HG03439 (cell line): ENCODE measurements around the gene SLC47A2.
"Not testable (repeated sequence)": the region's sequence is repeated elsewhere in the genome, so short reads cannot be mapped to it uniquely, and the experiment has no call there.

Experiments
- ATAC-seq: cut with Tn5 transposase; IDR thresholded peaks from one replicate; pipeline ENCODE4 v1.9.1; 2021; ENCODE audit warnings: mild to moderate bottlenecking, moderate library complexity; ENCODE audit not compliant: unreplicated experiment

The SLC47A2 gene, protein sequence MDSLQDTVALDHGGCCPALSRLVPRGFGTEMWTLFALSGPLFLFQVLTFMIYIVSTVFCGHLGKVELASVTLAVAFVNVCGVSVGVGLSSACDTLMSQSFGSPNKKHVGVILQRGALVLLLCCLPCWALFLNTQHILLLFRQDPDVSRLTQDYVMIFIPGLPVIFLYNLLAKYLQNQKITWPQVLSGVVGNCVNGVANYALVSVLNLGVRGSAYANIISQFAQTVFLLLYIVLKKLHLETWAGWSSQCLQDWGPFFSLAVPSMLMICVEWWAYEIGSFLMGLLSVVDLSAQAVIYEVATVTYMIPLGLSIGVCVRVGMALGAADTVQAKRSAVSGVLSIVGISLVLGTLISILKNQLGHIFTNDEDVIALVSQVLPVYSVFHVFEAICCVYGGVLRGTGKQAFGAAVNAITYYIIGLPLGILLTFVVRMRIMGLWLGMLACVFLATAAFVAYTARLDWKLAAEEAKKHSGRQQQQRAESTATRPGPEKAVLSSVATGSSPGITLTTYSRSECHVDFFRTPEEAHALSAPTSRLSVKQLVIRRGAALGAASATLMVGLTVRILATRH

DNA sequence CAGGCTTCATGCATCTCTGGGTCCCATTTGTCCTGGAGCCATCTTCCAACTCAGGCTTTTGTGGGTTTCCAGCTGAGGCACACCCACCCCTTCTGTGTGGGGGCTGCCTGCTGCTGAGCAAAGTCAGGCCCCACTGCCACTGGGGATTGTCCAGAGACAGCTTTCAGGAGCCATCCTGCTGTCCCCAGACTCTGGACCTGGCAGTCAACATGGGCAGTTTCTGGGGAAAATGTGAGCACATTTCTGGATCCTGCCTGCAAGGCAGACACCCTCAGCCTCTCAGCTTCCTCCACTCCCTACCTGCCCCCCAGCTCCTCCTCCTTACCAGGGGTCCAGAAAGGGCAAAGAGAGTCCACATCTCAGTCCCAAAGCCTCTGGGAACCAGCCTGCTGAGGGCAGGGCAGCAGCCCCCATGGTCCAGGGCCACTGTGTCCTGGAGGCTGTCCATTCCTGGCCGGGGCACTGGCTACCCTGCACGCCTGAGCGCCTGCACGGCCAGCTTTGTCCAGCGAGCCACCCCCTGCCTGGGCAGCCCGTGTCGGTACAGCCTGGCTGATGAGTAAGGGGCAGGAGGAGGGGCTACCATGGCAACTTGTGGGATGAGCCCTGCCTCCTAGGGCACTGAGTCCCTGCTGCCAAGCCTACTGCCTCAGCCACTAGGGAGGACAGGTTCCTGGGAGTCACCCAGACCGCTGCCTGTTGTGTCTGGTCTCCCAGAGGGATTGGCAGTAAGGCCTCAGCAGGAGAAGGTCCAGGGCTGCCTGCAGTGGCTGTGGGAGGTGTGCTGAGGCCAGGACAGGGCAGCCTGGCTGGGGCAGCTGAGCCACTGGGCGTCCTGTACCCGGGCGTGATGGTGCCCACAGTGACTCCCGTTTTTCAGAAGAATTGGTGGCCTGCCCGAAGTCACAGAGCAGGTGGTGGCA, at the start of gene SLC47A2:
SLC47A2 (minus strand) TSS at position 477 of the 923 bp plus-strand sequence; CDS start at position 448, 29 bp downstream.
- no peak for ATAC-seq

DNA sequence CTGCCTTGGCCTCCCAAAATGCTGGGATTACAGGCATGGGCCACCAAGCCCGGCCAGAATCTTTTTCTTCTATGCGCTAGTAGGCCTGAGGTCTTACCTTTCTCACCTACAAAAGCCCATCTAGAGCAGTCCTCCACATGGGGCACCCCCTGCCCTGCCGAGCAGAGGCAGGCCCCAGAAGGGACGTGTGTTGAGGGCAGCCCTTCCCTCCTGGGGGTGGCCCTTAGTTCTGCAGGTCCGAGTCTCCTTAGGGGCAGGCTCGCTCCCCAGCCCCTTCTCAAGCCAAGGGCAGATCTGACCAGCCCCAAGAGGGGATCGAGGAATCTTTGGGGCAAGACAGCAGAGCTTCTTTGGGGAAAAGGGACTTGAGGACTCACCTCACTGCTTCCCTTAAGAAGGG, 49.6 kb upstream of the SLC47A2 start:
- no peak for ATAC-seq

- ATAC-seq, result not testable (repeated sequence)
Observed at GRCh38 chr17:19763991-19764390, 47.6 kb upstream of the SLC47A2 start.

GRCh38 chr17:19763416-19763815, 47.0 kb upstream of the SLC47A2 start:
- no peak for ATAC-seq

DNA sequence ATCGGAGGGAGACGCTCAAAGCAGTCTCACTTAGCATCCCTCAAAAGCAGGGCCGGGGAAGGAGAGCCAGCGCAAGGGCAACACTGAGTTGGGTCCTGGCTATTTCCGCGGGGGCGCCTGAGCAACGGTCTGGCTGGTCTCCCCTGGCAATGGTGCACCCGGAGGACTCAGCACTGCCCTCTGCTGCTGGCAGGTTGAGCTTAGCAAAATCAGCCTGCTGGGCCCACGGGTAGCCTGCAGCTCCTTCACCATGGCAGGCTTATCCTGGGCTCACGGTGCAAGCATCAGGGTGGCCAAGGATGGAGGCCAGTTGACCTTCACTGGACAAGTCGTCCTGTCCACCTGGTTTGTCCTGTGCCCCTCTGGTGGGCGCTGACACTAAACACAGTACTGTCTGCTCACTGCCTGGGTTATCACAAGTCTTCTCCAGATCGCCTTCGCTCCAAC, 46.2 kb upstream of the SLC47A2 start:
- ATAC-seq, result no peak

- no peak for ATAC-seq
Observed at GRCh38 chr17:19760746-19761145, 44.4 kb upstream of the SLC47A2 start.

DNA sequence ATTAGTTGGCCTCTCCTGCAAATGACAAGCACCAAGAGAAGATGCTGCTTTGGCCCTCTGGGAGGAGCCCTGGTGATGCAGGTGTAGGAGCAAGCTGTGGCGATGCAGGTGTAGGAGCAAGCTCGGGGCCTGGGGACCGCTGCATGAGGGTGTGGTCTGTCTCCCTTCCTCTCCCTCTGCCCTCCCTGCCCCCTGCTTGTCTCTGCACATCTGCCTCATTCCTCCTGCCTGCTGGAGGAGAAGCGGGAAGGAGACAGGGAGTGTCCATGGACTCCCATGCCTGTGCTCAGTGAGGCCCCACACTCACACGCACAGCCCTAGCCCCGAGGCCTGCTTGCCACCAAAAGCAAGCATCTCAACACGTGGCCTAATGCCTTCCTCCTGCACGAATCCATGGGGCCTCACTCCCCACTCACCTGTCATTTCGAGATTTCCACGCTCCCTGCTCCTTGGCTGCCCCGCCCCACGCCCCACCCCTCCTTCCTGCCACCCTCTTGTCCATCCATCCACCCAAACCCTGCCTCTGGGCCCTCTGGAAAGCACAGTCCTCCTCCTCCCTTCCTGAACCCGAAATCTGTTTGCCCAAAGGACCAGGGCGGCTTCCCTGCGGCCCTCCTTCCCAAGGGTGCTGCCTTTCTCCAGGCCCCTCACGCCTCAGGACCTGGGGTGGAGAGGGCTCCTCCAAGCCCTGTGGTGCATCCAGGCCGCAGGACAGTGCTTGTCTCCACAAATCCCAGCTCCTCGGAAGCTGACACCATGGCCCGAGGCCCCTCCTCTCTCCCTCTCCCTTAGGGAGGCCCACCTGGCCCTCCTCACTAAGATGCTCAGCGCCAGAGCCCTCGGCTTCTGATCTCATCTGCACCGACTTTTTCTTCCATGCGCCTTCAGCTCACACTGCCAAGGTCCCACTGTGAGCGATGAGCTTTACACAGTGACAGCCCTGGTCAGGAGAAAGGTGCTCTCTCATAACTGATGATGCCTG, 43.5 kb upstream of the SLC47A2 start:
- no peak for ATAC-seq

GRCh38 chr17:19757536-19758180, 41.3 kb upstream of the SLC47A2 start:
- no peak for ATAC-seq

DNA sequence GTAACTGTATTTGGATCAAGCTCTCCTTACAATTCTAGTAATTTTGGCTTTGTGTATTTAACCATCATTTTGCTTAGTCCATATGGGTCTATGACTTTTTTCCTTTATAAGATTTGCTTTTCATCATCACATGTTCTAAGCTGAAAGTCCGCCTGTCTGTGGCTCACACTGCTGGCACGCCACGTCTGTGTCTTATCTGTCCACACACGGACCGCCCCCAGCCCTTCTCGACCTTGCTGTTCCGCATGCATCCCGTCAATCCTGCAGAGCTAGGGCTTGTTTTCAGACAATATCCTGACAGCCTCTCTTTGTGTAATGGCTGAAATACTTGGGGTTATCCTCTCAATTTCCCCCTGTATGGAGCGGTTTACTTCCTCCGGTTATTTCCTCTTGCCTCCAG, 40.2 kb upstream of the SLC47A2 start:
- no peak for ATAC-seq

- no peak for ATAC-seq
Observed at GRCh38 chr17:19755821-19756510, 39.6 kb upstream of the SLC47A2 start.

GRCh38 chr17:19755392-19755791, 39.0 kb upstream of the SLC47A2 start:
- ATAC-seq, result no peak

DNA sequence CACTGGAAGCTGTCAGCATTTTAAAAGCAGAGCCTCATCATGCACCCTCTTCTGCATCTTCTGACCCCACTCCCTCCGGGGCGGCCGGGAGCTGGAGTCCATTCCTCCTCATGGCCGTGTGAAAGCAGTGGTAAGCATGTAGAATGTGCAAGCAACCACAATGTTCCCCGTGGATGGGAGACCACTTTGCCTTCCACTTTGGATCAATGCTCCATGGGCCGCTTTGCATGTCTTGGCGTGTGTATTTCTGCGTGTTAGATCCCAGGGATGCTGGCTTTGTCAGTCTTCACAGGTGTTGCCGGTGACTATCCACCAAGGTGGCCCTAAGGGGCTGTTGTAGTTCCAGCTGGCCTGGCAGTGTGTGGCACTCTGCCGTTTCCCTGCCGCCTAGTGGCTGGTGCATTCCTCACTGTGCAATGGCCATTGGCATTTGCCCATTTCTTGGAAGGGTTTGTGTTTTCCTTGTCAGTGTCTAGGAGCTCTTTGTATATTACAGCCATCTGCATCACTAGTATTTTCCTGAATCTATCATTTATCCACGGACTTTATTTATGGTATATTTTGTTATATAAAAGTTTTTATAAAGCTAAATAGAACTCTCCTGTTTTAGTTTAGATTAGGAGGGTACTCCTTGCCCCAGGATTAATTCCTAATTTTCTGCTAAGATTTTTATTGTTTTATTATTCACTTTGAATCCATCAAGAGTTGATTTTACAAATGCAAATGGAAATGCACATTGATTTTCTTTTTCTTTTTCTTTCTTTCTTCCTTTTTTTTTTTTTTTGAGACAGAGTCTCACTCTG, 37.5 kb upstream of the SLC47A2 start:
- ATAC-seq, result no peak

GRCh38 chr17:19753051-19753509, 36.7 kb upstream of the SLC47A2 start:
- ATAC-seq, result no peak

GRCh38 chr17:19752216-19753050, 36.0 kb upstream of the SLC47A2 start:
- ATAC-seq, result no peak

GRCh38 chr17:19750835-19751234, 34.5 kb upstream of the SLC47A2 start:
- ATAC-seq, result no peak

DNA sequence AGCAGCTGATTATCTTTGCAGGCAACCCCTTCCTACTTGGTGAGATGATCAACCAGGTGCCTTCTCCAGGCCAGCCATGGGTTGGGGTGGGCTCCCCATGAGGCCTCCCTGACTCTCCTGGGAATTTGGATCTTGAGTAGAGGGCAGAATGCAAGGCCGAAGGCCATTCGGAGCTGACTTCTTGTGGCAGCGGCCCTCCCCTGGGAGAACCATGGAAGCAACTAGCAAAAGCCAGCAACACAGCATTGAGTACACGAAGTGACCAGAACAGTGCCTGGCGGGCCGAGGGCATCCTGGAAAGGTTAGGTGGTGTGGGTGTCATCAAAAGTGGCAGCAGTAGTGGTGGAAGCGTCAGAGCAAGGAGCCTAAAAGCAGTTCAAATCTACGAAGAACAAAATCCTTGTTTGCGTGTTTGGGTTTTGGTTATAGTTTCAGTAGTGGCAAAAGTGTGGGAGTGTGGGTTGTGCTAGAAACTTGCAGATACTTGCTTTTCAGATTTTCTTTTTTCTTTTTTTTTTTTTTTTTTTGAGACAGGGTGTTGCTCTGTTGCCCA, 33.7 kb upstream of the SLC47A2 start:
- no peak for ATAC-seq

- no peak for ATAC-seq
Observed at GRCh38 chr17:19748807-19749193, 32.4 kb upstream of the SLC47A2 start.
